Glutamatergic neuron (in vitro differentiated cells): Measurements from ENCODE around the gene LRRC14B. TPM values are rescaled to one million over a fixed set of nuclear protein-coding genes. Genes with fewer than 3 reads are reported as not detected.

Experiments used
- DNase-seq: peaks from one replicate; pipeline ENCODE4 v3.0.0; 2022
- H3K27ac Mint-ChIP-seq: one replicate; pipeline ENCODE4 v1.8.0; 2020; ENCODE audit warnings: mild to moderate bottlenecking, mixed read lengths, inconsistent platforms; ENCODE audit not compliant: unreplicated experiment
- H3K27me3 Mint-ChIP-seq: one replicate; pipeline ENCODE4 v1.8.0; 2020; ENCODE audit warnings: mild to moderate bottlenecking, moderate library complexity, mixed read lengths, inconsistent platforms; ENCODE audit not compliant: unreplicated experiment
- H3K36me3 Mint-ChIP-seq: one replicate; pipeline ENCODE4 v1.8.0; 2020; ENCODE audit warnings: mild to moderate bottlenecking, mixed read lengths, inconsistent platforms; ENCODE audit not compliant: unreplicated experiment
- H3K4me1 Mint-ChIP-seq: one replicate; pipeline ENCODE4 v1.8.0; 2020; ENCODE audit warnings: mild to moderate bottlenecking, low read depth, mixed read lengths, inconsistent platforms; ENCODE audit not compliant: unreplicated experiment
- H3K4me3 Mint-ChIP-seq: one replicate; pipeline ENCODE4 v1.8.0; 2020; ENCODE audit warnings: mild to moderate bottlenecking, mixed read lengths, inconsistent platforms; ENCODE audit not compliant: unreplicated experiment
- H3K9me3 Mint-ChIP-seq: one replicate; pipeline ENCODE4 v1.8.0; 2020; ENCODE audit warnings: mild to moderate bottlenecking, moderate library complexity, mixed read lengths, inconsistent platforms; ENCODE audit not compliant: unreplicated experiment
- total RNA-seq: library from RNA; stranded (reverse); fragmentation: NEBNext Ultra II Directional; extraction: Animal tissue kit (Norgen Biotek cat#: 25700); gene quantifications from one replicate; pipeline ENCODE4 v1.2.1, GENCODE V29; 2021; ENCODE audit not compliant: unreplicated experiment
- TF ChIP-seq, protein P1 (sequence below): fragments of 200-600 bp; sonication (generic); IDR thresholded peaks from one replicate; pipeline ENCODE4 v1.5.0; 2021; ENCODE audit not compliant: partially characterized antibody, unreplicated experiment

Gene LRRC14B
- total RNA-seq, 1 donor from 2014 or later, result not detected

DNA sequence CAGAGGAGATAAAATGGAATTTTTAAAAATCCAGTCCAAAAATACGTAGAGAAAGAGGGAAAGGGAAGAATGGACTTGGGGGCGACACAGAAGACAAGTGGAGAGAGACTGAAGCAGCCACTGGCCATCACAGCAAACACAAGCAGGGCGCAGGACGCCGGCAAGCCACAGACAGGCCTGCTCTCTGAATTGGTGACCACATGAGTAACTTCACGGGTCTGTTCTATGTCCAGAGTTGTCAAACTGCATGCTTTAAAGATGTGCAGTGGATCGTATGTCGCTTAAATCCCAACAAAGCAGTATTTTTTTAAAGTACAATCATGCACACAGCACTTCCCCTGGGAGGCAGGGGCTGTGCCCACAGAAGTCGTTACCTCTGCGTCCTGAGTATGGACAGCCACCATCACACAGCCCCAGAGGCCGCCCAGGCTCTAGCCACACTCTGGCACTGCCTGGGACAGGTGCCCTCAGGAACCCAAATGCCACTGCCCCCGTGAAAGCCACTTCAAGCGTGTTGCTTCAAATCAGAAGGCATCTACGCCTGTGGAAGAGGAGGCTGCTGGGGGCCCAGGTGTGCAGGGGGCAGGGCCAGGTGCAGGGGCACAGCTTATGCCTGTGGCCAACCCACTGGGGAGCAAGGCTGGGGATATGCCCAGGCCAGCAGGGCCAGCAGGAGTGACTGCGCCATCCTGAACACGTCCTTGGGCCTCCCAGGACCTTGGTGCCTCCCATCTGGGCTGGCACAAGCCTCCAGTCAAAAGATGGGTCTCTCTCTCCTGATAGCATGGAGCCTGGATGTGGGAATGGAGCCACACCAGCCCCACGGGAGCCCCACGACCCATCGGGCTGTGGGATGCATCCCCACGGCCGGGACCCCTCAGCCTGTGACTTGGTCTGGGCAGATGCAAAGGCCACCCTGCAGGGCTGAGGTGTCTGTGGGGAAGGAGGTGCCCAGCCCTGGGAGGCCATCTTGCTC is 5.9 kb upstream of the LRRC14B start:
- no peaks in the 10 kb centered on the region for H3K36me3 Mint-ChIP-seq
- peaks cover 5% of the 10 kb centered on the region for H3K9me3 Mint-ChIP-seq

DNA sequence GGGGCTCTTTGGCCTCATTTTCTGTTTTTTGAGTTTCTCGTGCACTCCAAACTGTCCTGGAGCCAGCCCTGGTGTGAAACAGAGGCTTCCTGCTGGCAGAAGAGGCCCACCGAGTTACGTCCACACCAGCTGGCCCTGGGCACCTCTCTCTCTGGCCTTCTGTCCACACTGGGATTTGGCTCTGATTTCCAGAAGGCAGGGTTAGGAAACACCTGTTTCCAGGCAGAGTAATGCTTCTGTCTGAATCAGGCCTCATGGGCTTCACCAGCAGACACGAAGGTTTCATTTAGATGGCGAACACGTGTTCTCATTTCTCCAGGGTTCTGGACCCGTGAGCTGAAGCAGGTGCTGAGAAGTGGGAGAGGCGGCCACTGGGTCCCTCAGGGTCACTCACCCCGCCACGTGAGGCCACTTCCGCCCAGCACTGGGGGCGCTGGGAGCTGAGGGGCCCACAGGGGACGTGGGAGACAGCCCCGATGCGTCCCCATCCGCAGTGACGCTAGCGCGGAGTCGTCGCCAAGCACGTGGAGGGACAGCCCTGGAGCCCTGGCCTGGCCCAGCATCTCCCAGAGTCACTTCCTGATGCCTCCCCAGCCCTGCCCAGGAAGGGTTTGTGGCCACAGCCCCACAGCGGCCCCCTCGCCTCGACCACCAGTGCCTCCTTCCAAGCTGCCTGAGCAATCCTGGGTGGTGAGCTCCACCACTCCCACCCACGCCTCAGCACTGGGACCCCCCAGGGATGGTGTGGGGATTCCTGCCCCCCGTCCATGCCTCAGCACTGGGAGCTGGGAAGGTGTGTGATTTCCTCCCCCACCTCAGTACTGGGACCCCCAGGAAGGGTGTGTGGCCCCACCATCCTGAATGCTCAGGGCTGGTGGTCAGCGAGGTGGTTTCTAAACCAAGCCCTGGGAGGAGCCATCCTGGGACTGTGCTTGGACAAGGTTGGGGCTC is 4.9 kb upstream of the LRRC14B start:
- no peak for DNase-seq
- Mint-ChIP-seq H3K4me3 (no peak overlapping the region), H3K27me3 (peaks cover 6% of the 10 kb centered on the region), H3K4me1 (peaks cover 22% of the 10 kb centered on the region), H3K9me3 (peaks cover 5% of the 10 kb centered on the region), H3K27ac (no peak overlapping the region), H3K36me3 (no peaks in the 10 kb centered on the region)
- TF ChIP-seq, protein P1, sequence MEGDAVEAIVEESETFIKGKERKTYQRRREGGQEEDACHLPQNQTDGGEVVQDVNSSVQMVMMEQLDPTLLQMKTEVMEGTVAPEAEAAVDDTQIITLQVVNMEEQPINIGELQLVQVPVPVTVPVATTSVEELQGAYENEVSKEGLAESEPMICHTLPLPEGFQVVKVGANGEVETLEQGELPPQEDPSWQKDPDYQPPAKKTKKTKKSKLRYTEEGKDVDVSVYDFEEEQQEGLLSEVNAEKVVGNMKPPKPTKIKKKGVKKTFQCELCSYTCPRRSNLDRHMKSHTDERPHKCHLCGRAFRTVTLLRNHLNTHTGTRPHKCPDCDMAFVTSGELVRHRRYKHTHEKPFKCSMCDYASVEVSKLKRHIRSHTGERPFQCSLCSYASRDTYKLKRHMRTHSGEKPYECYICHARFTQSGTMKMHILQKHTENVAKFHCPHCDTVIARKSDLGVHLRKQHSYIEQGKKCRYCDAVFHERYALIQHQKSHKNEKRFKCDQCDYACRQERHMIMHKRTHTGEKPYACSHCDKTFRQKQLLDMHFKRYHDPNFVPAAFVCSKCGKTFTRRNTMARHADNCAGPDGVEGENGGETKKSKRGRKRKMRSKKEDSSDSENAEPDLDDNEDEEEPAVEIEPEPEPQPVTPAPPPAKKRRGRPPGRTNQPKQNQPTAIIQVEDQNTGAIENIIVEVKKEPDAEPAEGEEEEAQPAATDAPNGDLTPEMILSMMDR, result no peak

More for the DNA sequence above, 5.9 kb upstream of the LRRC14B start:
- TF ChIP-seq, protein P1, result no peak
- DNase-seq, result no peak
- H3K27me3 Mint-ChIP-seq, result peaks cover 6% of the 10 kb centered on the region
- H3K27ac Mint-ChIP-seq, result peak overlapping the region; percentile 9
- H3K4me3 Mint-ChIP-seq, result peak overlapping the region; percentile 20
- H3K4me1 Mint-ChIP-seq, result peaks cover 20% of the 10 kb centered on the region

DNA sequence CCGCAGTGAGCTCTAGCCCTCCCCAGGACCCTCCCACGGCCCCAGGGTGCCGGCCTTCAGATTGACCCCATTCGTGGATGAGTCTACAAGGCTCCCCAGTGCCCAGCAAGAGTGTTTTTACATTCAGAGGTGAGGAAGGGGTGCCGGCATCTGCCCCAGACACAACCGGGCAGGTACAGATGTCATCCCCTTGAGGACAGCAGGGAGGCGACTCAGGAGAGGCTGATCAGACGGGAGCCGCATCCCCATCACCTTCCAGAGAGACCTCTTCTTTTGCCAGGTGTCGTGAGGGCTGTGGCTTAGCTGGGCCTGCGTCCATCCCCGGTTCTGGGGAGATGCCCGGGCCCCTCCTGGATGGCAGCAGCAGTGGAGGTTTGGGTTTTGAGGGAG is 4.3 kb upstream of the LRRC14B start:
- Mint-ChIP-seq H3K4me1 (peaks cover 22% of the 10 kb centered on the region), H3K27ac (no peak overlapping the region), H3K4me3 (no peak overlapping the region), H3K27me3 (peaks cover 6% of the 10 kb centered on the region), H3K36me3 (no peaks in the 10 kb centered on the region), H3K9me3 (peaks cover 5% of the 10 kb centered on the region)
- TF ChIP-seq, protein P1, result no peak
- no peak for DNase-seq

DNA sequence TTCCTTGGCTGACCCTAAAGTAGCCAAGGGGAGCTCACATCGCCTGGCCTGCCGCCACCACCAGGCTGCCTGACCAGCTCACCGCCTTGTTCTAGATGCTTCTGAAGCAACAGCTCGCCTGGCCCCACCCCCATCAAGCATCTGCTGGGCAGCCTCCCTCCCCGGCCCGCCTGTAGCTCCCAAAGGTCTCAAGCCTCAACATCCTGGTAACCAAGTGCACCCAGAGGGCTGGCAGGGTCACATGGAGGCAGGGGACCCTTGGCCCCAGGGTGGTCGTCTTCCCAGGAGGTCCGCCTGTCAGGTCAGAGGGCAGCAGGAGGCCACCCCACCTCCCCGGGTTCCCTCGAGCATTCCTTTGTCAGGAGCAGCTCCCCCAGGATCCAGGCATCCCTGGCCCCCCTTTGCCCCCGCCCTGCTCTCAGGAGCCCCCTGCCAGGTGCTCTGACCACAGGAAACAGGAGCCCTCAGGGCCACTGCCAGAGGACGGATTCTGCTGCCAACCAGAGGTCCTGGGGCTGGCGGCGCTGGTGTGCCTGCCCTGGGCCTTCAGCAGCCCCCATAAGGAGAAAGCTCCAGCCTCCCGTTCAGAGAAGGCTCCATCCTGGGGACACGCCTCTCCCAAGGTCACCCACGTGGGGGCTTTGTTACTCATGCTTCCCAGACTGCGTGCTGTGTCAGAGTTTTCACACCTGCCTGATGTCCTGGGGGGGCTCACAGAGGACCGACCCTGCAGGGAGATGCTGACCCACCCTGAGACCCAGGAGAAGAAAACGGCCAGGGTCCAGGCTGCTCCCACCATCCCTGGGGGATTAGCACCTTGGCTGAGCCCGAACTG is 3.5 kb upstream of the LRRC14B start:
- H3K9me3 Mint-ChIP-seq, result peaks cover 5% of the 10 kb centered on the region
- peak overlapping the region; percentile 55 for H3K27ac Mint-ChIP-seq
- DNase-seq, result no peak
- H3K27me3 Mint-ChIP-seq, result peaks cover 6% of the 10 kb centered on the region
- no peaks in the 10 kb centered on the region for H3K36me3 Mint-ChIP-seq
- TF ChIP-seq, protein P1, result no peak
- H3K4me3 Mint-ChIP-seq, result no peak overlapping the region
- H3K4me1 Mint-ChIP-seq, result peaks cover 22% of the 10 kb centered on the region
